IMR-90 (cell line): ENCODE data around the gene EPS8. TPM values are rescaled to one million over a fixed set of nuclear protein-coding genes. Genes with fewer than 3 reads are reported as not detected.

ENCODE experiments used
- ATAC-seq: fragments of 200-7000 bp; cut with Tn5 transposase; 2 replicates; pipeline ENCODE4 v1.9.1; 2020; ENCODE audit warnings: low read depth, mild to moderate bottlenecking, moderate library complexity
- BruUV-seq: library from RNA; stranded (reverse); fragments of 400-500 nt; replicated peaks from 2 replicates; lab custom pipeline; 2021; lab: Mats Ljungman, UMichigan
- CTCF ChIA-PET: fragments of 300-600 bp; formaldehyde crosslinking; extraction: SDS; loops from one replicate; lab custom pipeline; 2021; ENCODE audit warnings: antibody characterized with exemption; lab: Yijun Ruan, JAX
- POLR2A ChIA-PET: fragments of 300-600 bp; sonication (Branson Sonifier 250); formaldehyde crosslinking; loops from one replicate; lab custom pipeline; 2022; ENCODE audit warnings: antibody characterized with exemption; ENCODE audit not compliant: unreplicated experiment; lab: Charles Lee
- DNase-seq: peaks from one replicate; pipeline ENCODE4 v3.0.0; 2013
- H2AFZ ChIP-seq: replicated peaks from 2 replicates; pipeline ENCODE3; 2013; ENCODE audit warnings: low read length, mild to moderate bottlenecking; ENCODE audit not compliant: poor library complexity
- H2AK5ac ChIP-seq: 2 replicates; pipeline ENCODE4 v1.6.1; 2013; ENCODE audit warnings: low read depth, low read length, inconsistent platforms
- H2AK9ac ChIP-seq: replicated peaks from 2 replicates; pipeline ENCODE3; 2013; ENCODE audit warnings: mild to moderate bottlenecking, low read depth, low read length, moderate library complexity; ENCODE audit not compliant: poor library complexity
- H2BK120ac ChIP-seq: 2 replicates; pipeline ENCODE4 v1.6.1; 2013; ENCODE audit warnings: low read depth, low read length, inconsistent platforms
- H2BK15ac ChIP-seq: 3 replicates; pipeline ENCODE4 v1.6.1; 2013; ENCODE audit warnings: low read depth, low read length, inconsistent platforms
- H2BK20ac ChIP-seq: 2 replicates; pipeline ENCODE4 v1.6.1; 2013; ENCODE audit warnings: low read depth, mild to moderate bottlenecking, inconsistent platforms, low read length, moderate library complexity
- H2BK5ac ChIP-seq: 2 replicates; pipeline ENCODE4 v1.6.1; 2013; ENCODE audit warnings: mild to moderate bottlenecking, low read depth, low read length, inconsistent platforms; ENCODE audit not compliant: poor library complexity, severe bottlenecking
- H3K14ac ChIP-seq: replicated peaks from 2 replicates; pipeline ENCODE4 v1.6.1; 2013; ENCODE audit warnings: low read depth, low read length, inconsistent platforms
- H3K18ac ChIP-seq: 2 replicates; pipeline ENCODE4 v1.6.1; 2013; ENCODE audit warnings: low read depth, low read length, control low read depth
- H3K23ac ChIP-seq: 2 replicates; pipeline ENCODE4 v1.6.1; 2013; ENCODE audit warnings: low read depth, low read length, inconsistent platforms
- H3K27ac ChIP-seq: 2 replicates; pipeline ENCODE4 v1.5.1; 2013; ENCODE audit warnings: mild to moderate bottlenecking, control low read depth, low read length; ENCODE audit not compliant: insufficient read depth
- H3K27me3 ChIP-seq: 2 replicates; pipeline ENCODE4 v1.6.1; 2013; ENCODE audit warnings: low read length; ENCODE audit not compliant: control insufficient read depth, insufficient read depth
- H3K36me3 ChIP-seq: 2 replicates; pipeline ENCODE4 v1.6.1; 2013; ENCODE audit warnings: low read length, mixed read lengths; ENCODE audit not compliant: control insufficient read depth, insufficient read depth
- H3K4ac ChIP-seq: 2 replicates; pipeline ENCODE4 v1.6.1; 2013; ENCODE audit warnings: low read depth, low read length, inconsistent platforms
- H3K4me1 ChIP-seq: 2 replicates; pipeline ENCODE4 v1.6.1; 2013; ENCODE audit warnings: low read length, mixed read lengths; ENCODE audit not compliant: control insufficient read depth, insufficient read depth
- H3K4me2 ChIP-seq: 2 replicates; pipeline ENCODE4 v1.6.1; 2013; ENCODE audit warnings: low read depth, mild to moderate bottlenecking, control low read depth, low read length, moderate library complexity
- H3K4me3 ChIP-seq: 2 replicates; pipeline ENCODE4 v1.5.1; 2013; ENCODE audit warnings: low read depth, mild to moderate bottlenecking, control low read depth, low read length, moderate library complexity; ENCODE audit not compliant: insufficient read depth
- H3K56ac ChIP-seq: 2 replicates; pipeline ENCODE4 v1.6.1; 2013; ENCODE audit warnings: low read length, inconsistent platforms; ENCODE audit not compliant: insufficient read depth; ENCODE audit errors: extremely low read depth
- H3K79me1 ChIP-seq, 2 experiments: 2 replicates each; pipeline ENCODE4 v1.6.1; 2013; ENCODE audit warnings: low read length in 2 of 2, inconsistent platforms in 1 of 2, low read depth in 1 of 2
- H3K9ac ChIP-seq: 2 replicates; pipeline ENCODE4 v1.6.1; 2013; ENCODE audit warnings: low read depth, low read length, control low read depth
- H3K9me1 ChIP-seq: 2 replicates; pipeline ENCODE4 v1.6.1; 2013; ENCODE audit warnings: low read length, inconsistent platforms; ENCODE audit not compliant: insufficient read depth
- H3K9me3 ChIP-seq: 2 replicates; pipeline ENCODE4 v1.6.1; 2013; ENCODE audit warnings: low read length; ENCODE audit not compliant: control insufficient read depth, insufficient read depth
- H4K20me1 ChIP-seq: 2 replicates; pipeline ENCODE4 v1.6.1; 2013; ENCODE audit warnings: low read length, inconsistent platforms; ENCODE audit not compliant: insufficient read depth
- H4K5ac ChIP-seq: 2 replicates; pipeline ENCODE4 v1.6.1; 2013; ENCODE audit warnings: mild to moderate bottlenecking, low read depth, low read length, control low read depth
- H4K8ac ChIP-seq, 2 experiments: 2 replicates each; pipeline ENCODE4 v1.6.1; 2013; ENCODE audit warnings: low read depth in 2 of 2, low read length in 2 of 2, control low read depth in 1 of 2, inconsistent platforms in 1 of 2
- H4K91ac ChIP-seq: 2 replicates; pipeline ENCODE4 v1.6.1; 2013; ENCODE audit warnings: low read depth, low read length, inconsistent platforms; ENCODE audit not compliant: insufficient read depth
- CEBPB ChIP-seq: IDR thresholded peaks from 2 replicates; pipeline ENCODE4 v1.6.1; 2012; ENCODE audit warnings: low read depth, low read length, improper control_type of control experiment
- ELK1 ChIP-seq: fragments of 150-350 bp; IDR thresholded peaks from 2 replicates; pipeline ENCODE4 v1.6.1; 2016; ENCODE audit warnings: low read depth, mild to moderate bottlenecking, low read length, moderate library complexity, borderline replicate concordance
- MAFK ChIP-seq: IDR thresholded peaks from 2 replicates; pipeline ENCODE4 v1.6.1; 2012; ENCODE audit warnings: low read depth, low read length, improper control_type of control experiment
- WGBS, 2 experiments: methylation state at CpG; one replicate each; pipeline versions ENCODE4 v1.1.5 to v1.1.7; 2013; ENCODE audit warnings: missing lambda C conversion rate in 2 of 2; ENCODE audit not compliant: insufficient read length in 1 of 2; ENCODE audit errors: extremely low coverage in 2 of 2; 5-methylcytosine and 5-hydroxymethylcytosine counted together
- dilution Hi-C: fragments of 300-500 bp; cut with HindIII; formaldehyde crosslinking; loops from one replicate; pipeline ENCODE4 v1.14.3; 2018; ENCODE audit warnings: low sequenced_read_pairs; ENCODE audit not compliant: unreplicated experiment
- in situ Hi-C: fragments of 300-500 bp; cut with MboI; formaldehyde crosslinking; loops from 3 replicates; pipeline ENCODE4 v1.14.3; 2019; ENCODE audit warnings: low sequenced_read_pairs, inconsistent platforms, mixed read lengths
- intact Hi-C: fragments of 100-400 bp; cut with micrococcal nuclease; formaldehyde crosslinking; loops from 2 replicates; pipeline ENCODE4 v1.10.0; 2022
- polyA plus RNA-seq, 3 experiments: library from polyadenylated mRNA; depleted of rRNA; stranded (reverse); fragments of >200 nt; gene quantifications; 2 replicates each; pipeline ENCODE4 v1.2.3, GENCODE V29; 2012; ENCODE audit warnings: low replicate concordance in 1 of 3
- total RNA-seq: library from RNA; depleted of rRNA; stranded (reverse); fragments of >200 nt; gene quantifications from 2 replicates; pipeline ENCODE4 v1.2.3, GENCODE V29; 2012

Gene EPS8
- total and polyA plus RNA-seq, 2 of the 4 experiments (the other 2 are of a cell fraction), result 45.1 to 104 TPM

- H3K14ac ChIP-seq, result no peak overlapping the region
- no peak overlapping the region for H2BK5ac ChIP-seq
- no peak overlapping the region for H3K18ac ChIP-seq
- H3K27ac ChIP-seq, result no peak overlapping the region
- no peak overlapping the region for H2BK20ac ChIP-seq
- H2AK5ac ChIP-seq, result no peak overlapping the region
- ChIA-PET POLR2A (no interaction called here), CTCF (no interaction called here)
- H3K36me3 ChIP-seq, result no peaks in the 10 kb centered on the region
- H3K4ac ChIP-seq, result no peak overlapping the region
- ATAC-seq, result no peak
- no peak overlapping the region for H3K4me2 ChIP-seq
- no peaks in the 10 kb centered on the region for H4K20me1 ChIP-seq
- in situ Hi-C loops (no loop called here), intact Hi-C loops (no loop called here), dilution Hi-C loops (no loop called here)
- H3K9ac ChIP-seq, result no peak overlapping the region
- no peak overlapping the region for H2BK15ac ChIP-seq
- no peak overlapping the region for H4K8ac ChIP-seq
- BruUV-seq, result no TSS peak
- no peak overlapping the region for H3K23ac ChIP-seq
- H3K79me1 ChIP-seq, result no peaks in the 10 kb centered on the region
- H2AFZ ChIP-seq, result no peak overlapping the region
- H4K91ac ChIP-seq, result no peak overlapping the region
- H3K4me1 ChIP-seq, result peaks cover 3% of the 10 kb centered on the region; the same call in 1 of the 2 replicates
- H3K9me3 ChIP-seq, result no peaks in the 10 kb centered on the region
- no peak overlapping the region for H4K5ac ChIP-seq
- no CpG with 5 or more reads among the region's 3 CpGs for WGBS, 2 experiments
- no peaks in the 10 kb centered on the region for H3K27me3 ChIP-seq
- no peak overlapping the region for H2AK9ac ChIP-seq
- no peak overlapping the region for H3K4me3 ChIP-seq
- H2BK120ac ChIP-seq, result no peak overlapping the region
- TF ChIP-seq CEBPB, result no peak
- TF ChIP-seq MAFK, result no peak
- no peak for TF ChIP-seq ELK1
- peaks cover 5% of the 10 kb centered on the region; the same call in 1 of the 2 replicates for H3K9me1 ChIP-seq
- no peak for DNase-seq
- no peak overlapping the region for H3K56ac ChIP-seq
These were observed 35.3 kb upstream of the EPS8 start for GRCh38 chr12:15824516-15824915.
